Right lobe of liver (tissue), 6 donors: Measurements from ENCODE around the gene FGF22. TPM values are rescaled to one million over a fixed set of nuclear protein-coding genes. Genes with fewer than 3 reads are reported as not detected.

ENCODE experiments used
- ATAC-seq, 4 donors: fragments of 200-7000 bp; cut with Tn5 transposase; one replicate each; pipeline ENCODE4 v1.9.1; 2020; ENCODE audit warnings: mild to moderate bottlenecking in 4 of 4, moderate library complexity in 4 of 4
- DNase-seq, 3 donors: peaks; one replicate each; pipeline ENCODE4 v3.0.0-alpha.2; 2020
- H3K27ac ChIP-seq, 3 donors: fragments of 200-600 bp; one replicate each; pipeline ENCODE4 v1.8.0; 2022
- H3K27me3 ChIP-seq, 2 donors: fragments of 200-600 bp; one replicate each; pipeline ENCODE4 v1.8.0; 2022
- H3K36me3 ChIP-seq, 4 donors: fragments of 200-600 bp; sonication (generic) in 1 of 4; one replicate each; pipeline versions ENCODE4 v1.5.1 to v1.8.0; 2017 to 2022; ENCODE audit warnings: control low read depth in 1 of 4
- H3K4me1 ChIP-seq, 4 donors: fragments of 200-600 bp; sonication (generic) in 1 of 4; one replicate each; pipeline versions ENCODE4 v1.5.1 to v1.8.0; 2017 to 2022; ENCODE audit warnings: control low read depth in 1 of 4
- H3K4me3 ChIP-seq, 3 donors: fragments of 200-600 bp; one replicate each; pipeline ENCODE4 v1.8.0; 2022
- H3K9me3 ChIP-seq, 4 donors: fragments of 200-600 bp; sonication (generic) in 1 of 4; one replicate each; pipeline versions ENCODE4 v1.5.1 to v1.8.0; 2017 to 2022; ENCODE audit warnings: control low read depth in 1 of 4
- CTCF ChIP-seq, 4 donors: fragments of 200-600 bp in 3 of 4; fragments of 450-650 bp in 1 of 4; IDR thresholded peaks; one replicate each; pipeline versions ENCODE4 v1.5.1 to v1.8.0; 2016 to 2022; ENCODE audit warnings: antibody characterized with exemption in 4 of 4, mild to moderate bottlenecking in 2 of 4
- POLR2A ChIP-seq: fragments of 450-650 bp; IDR thresholded peaks from one replicate; pipeline ENCODE4 v1.6.1; 2017; ENCODE audit warnings: antibody characterized with exemption, mild to moderate bottlenecking
- WGBS: methylation state at CpG from one replicate; pipeline ENCODE4 v1.1.6; 2018; ENCODE audit warnings: low coverage, low lambda C conversion rate; ENCODE audit not compliant: insufficient coverage; ENCODE audit errors: missing lambda C conversion rate; 5-methylcytosine and 5-hydroxymethylcytosine counted together
- intact Hi-C, 2 donors: fragments of 100-400 bp; cut with DNase I; formaldehyde crosslinking; loops; one replicate each; pipeline versions ENCODE4 v1.11.2 to v1.14.1; 2022
- total RNA-seq, 6 experiments: library from RNA; depleted of rRNA in 2 of 6; stranded (reverse); fragments of >200 nt in 2 of 6; fragmentation: NEBNext Ultra II Directional in 3 of 6; extraction: Animal tissue kit (Norgen Biotek cat#: 25700) in 3 of 6; gene quantifications; one replicate each; pipeline versions ENCODE4 v1.1.0 to v1.2.4, GENCODE V29; 2016 to 2023
- donor health status: DM: no; HTN: yes; CAD: no.
- donor health status: DM: no; HTN: no; CAD: no.
- donor health status: DM: no; HTN: no; CAD: no.
- donor health status: DM: no; HTN: yes; CAD: no.
- donor health status: DM: no; HTN: yes; CAD: no.

The FGF22 gene
- total RNA-seq, 6 experiments from 2014 or later: 0.15 TPM; not detected in 5

GRCh38 chr19:634975-635652 is 4.6 kb upstream of the FGF22 start:
- no peaks in the 10 kb centered on the region for H3K9me3 ChIP-seq
- no peak overlapping the region for H3K4me3 ChIP-seq
- no peaks in the 10 kb centered on the region for H3K36me3 ChIP-seq
- H3K4me1 ChIP-seq: peaks cover 0 to 13% (median 6%) of the 10 kb centered on the region in 4 donors
- TF ChIP-seq CTCF (IDR thresholded peaks at IDR 0.05): no peak
- TF ChIP-seq POLR2A: no peak
- H3K27ac ChIP-seq: no peak overlapping the region
- DNase-seq: no peak
- intact Hi-C loops: no loop called here
- 96% methylated on average over 12 of the region's 16 CpGs for WGBS
- ATAC-seq: no peak
- no peaks in the 10 kb centered on the region for H3K27me3 ChIP-seq

GRCh38 chr19:638906-639252 is 800 bp upstream of the FGF22 start:
- intact Hi-C loops: no loop called here
- H3K27ac ChIP-seq: no peak overlapping the region
- ATAC-seq (no peak), DNase-seq (no peak)
- H3K27me3 ChIP-seq: no peaks in the 10 kb centered on the region
- no peak for TF ChIP-seq POLR2A
- no peak for TF ChIP-seq CTCF (IDR thresholded peaks at IDR 0.05)
- H3K4me1 ChIP-seq: peaks cover 0 to 7% (median 2%) of the 10 kb centered on the region in 4 donors
- no peak overlapping the region for H3K4me3 ChIP-seq
- no peaks in the 10 kb centered on the region for H3K36me3 ChIP-seq
- no CpG with 5 or more reads among the region's 17 CpGs for WGBS
- H3K9me3 ChIP-seq: no peaks in the 10 kb centered on the region

GRCh38 chr19:640161-640558 is 481 bp downstream of the FGF22 start:
- WGBS: 66% methylated on average over 8 of the region's 25 CpGs
- peak overlapping the region in 2 of 3 donors; percentile 6 to 41 for H3K4me3 ChIP-seq
- TF ChIP-seq CTCF (IDR thresholded peaks at IDR 0.05) (no peak), POLR2A (no peak)

GRCh38 chr19:640606-641189 is 1.0 kb downstream of the FGF22 start:
- intact Hi-C loops: no loop called here
- Histone ChIP-seq H3K9me3 (no peaks in the 10 kb centered on the region), H3K27me3 (no peaks in the 10 kb centered on the region), H3K36me3 (no peaks in the 10 kb centered on the region), H3K4me3 (no peak overlapping the region), H3K27ac (no peak overlapping the region), H3K4me1 (no peaks in the 10 kb centered on the region)
- DNase-seq: no peak
- TF ChIP-seq CTCF (IDR thresholded peaks at IDR 0.05): no peak
- no peak for TF ChIP-seq POLR2A
- WGBS: no CpG with 5 or more reads among the region's 31 CpGs
- ATAC-seq: no peak

More at GRCh38 chr19:640161-640558, 481 bp downstream of the FGF22 start:
- Histone ChIP-seq H3K27ac (no peak overlapping the region), H3K36me3 (no peaks in the 10 kb centered on the region), H3K4me1 (no peaks in the 10 kb centered on the region), H3K9me3 (no peaks in the 10 kb centered on the region), H3K27me3 (no peaks in the 10 kb centered on the region)
- intact Hi-C loops: no loop called here
- DNase-seq: no peak
- ATAC-seq: no peak
